NCI-H2029 treated with DMSO at 0.1 percent for 48 hours (cell line): ENCODE results near the gene TTR.

ENCODE experiments used
- DNase-seq: peaks from one replicate; lab custom pipeline; 2025; lab: John Stamatoyannopoulos, UW

The TTR gene

GRCh38 chr18:31616586-31616985 lies 24.9 kb downstream of the TTR start:
- DNase-seq: no peak

- no peak for DNase-seq
Measured at GRCh38 chr18:31617031-31617717, 25.5 kb downstream of the TTR start.

DNA sequence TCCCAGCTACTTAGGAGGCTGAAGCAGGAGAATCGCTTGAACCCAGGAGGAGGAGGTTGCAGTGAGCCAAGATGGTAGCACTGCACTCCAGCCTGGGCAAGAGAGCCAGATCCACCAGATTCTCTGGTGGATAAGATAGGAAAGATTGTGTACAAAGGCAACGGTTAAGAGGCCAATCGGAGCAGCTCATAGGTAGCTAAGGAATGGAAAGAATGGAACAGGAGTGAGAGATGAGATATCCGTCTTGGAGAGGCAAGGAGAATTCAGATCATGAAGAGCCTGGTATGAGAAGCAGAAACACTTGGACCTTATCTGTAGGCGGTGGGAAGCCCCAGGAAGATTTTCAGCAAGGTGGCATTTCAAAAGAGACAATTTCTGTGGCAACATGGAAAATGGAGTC lies 27.1 kb downstream of the TTR start:
- no peak for DNase-seq

- no peak for DNase-seq
Measured at GRCh38 chr18:31619291-31619690, 27.6 kb downstream of the TTR start.

GRCh38 chr18:31624892-31625640 lies 33.4 kb downstream of the TTR start:
- no peak for DNase-seq

DNA sequence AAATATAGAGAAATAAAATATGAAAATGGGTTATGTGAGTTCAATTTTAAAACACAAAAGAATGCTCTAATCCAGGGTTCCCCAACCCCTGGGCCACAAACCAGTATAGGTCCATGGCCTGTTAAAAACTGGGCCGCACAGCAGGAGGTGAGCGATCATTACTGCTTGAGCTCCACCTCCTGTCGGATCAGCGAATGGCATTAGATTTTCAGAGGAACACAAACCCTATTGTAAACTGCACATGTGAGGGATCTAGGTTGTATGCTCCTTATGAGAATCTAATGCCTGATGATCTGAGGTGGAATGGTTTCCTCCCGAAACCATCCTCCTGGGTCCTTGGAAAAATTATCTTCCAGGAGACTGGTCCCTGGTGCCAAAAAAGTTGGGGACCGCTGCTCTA lies 34.7 kb downstream of the TTR start:
- DNase-seq: no peak

DNA sequence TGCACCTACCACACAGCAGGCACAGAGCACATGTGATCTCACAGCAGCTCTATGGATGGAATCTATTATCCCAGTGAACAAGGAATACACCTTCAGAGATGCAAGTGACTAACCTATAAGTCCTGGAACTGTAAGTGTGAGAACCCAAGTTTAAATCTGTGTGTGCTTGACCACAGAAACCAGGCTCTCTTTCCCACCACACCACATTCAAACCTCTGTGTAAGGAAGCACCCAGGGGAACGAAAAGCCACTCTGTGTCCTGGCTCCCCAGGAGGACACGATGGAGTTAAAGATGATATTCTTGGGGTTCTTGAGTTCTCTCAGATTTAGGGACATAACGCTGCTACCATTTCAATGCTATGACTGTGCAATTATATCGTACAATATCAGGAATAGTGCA lies 38.9 kb downstream of the TTR start:
- no peak for DNase-seq

GRCh38 chr18:31631526-31631925 lies 39.8 kb downstream of the TTR start:
- no peak for DNase-seq

DNA sequence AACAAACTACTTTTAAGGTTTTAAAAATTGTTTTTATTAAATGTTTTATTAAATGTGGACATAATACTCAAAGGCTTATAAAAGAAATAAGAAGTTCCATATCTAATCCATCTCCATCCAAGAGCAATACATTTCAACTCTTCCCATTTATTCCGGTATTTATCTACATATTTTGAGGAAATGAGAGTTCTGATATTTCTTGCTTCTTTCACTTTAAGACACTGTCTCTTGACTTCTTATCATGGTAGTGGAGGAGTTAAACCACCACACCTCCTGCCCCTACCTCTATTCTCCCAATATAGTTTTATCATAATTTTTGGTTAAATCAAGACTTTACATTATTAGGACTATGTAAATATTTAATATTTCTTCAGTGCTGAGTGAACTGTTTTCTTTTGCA lies 40.7 kb downstream of the TTR start:
- no peak for DNase-seq

GRCh38 chr18:31633392-31634330 lies 42.0 kb downstream of the TTR start:
- DNase-seq: no peak

DNA sequence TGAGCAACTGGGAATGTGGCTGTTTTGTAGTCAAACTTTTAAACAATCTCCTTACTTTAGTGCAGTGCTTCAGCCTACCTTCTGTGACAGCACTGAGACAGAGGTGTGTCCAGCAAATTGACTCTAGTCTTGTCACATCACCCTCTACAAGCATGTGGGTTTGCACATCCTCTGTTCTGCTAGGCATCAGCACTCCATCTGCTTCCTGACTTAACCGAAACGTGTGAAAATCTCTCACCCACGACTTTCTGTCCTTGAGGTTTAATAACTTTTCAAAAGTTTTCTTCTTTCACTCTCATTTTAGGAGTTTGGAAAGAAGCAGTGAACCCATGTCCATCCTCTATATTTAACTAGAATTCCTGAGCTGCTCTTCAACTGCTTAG lies 42.6 kb downstream of the TTR start:
- no peak for DNase-seq

GRCh38 chr18:31636387-31636786 lies 44.7 kb downstream of the TTR start:
- DNase-seq: no peak

DNA sequence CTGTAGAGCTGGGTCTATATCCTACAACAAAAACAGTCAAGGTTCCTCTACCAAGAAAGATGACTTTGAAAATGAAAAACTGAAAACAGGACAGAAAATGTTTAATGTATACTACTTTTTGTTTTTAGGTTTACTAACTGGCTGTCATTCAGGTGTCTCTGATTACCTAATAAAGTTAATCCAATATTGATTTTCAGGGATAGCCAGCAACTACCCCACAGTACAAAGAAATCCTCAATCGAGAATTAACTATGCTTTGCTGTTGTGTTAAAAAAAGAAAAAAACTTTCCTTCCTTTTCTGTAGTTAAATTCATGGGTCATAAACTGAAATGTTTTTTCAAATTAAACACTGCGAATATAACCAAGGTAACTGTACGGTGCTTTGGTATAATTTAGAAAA lies 45.8 kb downstream of the TTR start:
- DNase-seq: no peak

DNA sequence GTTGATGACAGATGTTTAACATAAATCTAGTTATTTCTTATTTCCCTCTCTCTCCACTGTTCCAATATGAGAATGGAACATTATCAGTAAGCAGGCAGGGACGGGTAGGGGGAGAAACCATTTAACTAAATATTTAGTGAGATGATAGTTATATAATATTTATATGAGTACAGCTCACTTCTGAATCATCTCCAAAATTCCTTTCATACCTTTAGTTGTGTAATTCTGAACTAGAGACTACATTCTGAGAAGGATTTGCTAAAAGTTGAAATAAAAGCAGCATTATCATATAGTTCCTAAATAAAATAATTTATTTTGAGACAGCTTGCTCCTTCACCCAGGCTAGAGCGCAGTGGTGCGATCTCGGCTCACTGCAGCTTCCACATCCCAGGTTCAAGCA lies 51.3 kb downstream of the TTR start:
- DNase-seq: no peak

DNA sequence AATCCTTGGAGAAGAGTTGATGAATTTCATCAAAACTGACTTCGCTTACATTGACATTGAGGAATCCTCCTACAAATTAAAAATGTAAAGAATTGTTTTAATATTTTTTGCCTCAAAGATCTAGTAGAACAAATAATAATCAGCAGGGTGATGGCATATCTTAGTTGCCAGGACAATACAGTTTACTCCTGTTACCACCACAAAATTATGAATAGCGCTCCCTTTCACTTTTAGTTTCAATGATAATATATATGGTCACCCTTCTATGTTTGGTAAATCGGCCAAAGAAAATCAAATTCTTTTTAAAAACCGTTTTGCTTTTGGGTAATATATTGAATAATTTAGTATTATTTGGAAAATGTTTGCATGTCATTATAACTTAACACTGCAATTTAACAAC lies 53.7 kb downstream of the TTR start:
- DNase-seq: no peak

- DNase-seq: no peak
Measured at GRCh38 chr18:31646332-31647126, 54.9 kb downstream of the TTR start.

GRCh38 chr18:31647127-31647753 lies 55.6 kb downstream of the TTR start:
- no peak for DNase-seq
